ENCODE data around the gene SLC6A13.
"Not testable (repeated sequence)": the region's sequence is repeated elsewhere in the genome, so short reads cannot be mapped to it uniquely, and the experiment has no call there.

The SLC6A13 gene

DNA sequence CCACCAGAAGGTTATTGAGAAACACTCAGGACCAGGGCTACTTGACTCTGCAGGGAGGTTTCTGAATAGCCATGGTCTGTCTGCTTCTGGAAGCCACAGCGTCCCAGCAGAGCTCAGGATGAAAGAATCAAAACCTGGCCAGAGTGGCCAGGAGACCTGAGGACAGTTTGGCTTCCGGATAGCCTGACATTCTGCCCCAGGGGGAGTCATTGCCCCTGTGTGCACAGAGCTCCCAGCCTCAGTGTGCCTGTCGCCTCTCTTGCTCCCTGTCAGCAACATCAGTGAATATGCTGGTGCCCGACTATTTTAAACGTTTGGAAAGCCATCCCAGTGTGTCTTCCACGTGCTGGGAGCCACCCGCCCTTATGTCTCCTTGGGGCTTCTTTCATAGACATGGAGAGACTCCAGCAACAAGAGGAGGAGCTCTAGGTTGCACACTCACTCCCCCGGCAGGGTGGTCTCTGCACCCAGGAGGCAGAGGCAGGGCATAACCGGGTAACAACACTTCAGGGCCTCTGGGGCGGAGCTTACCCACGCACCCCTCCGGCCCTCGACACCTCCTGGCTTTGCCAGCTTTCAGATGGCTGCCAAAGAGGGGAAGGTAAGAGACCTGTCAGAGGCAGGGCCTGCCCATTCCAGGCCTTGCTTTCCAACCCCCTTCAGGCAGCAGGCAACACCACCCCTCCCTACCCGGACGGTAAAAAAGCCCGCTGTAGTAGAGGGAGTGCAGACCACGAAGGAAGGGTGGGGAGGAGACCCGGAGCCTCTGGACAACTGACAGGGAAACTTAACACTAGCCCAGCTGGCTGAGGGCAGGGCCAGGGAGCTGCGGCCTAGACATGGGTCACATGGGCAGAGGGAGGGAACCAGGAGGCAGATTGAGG lies 29.7 kb downstream of the SLC6A13 start:
- peak; percentile 18 for DNase-seq

DNA sequence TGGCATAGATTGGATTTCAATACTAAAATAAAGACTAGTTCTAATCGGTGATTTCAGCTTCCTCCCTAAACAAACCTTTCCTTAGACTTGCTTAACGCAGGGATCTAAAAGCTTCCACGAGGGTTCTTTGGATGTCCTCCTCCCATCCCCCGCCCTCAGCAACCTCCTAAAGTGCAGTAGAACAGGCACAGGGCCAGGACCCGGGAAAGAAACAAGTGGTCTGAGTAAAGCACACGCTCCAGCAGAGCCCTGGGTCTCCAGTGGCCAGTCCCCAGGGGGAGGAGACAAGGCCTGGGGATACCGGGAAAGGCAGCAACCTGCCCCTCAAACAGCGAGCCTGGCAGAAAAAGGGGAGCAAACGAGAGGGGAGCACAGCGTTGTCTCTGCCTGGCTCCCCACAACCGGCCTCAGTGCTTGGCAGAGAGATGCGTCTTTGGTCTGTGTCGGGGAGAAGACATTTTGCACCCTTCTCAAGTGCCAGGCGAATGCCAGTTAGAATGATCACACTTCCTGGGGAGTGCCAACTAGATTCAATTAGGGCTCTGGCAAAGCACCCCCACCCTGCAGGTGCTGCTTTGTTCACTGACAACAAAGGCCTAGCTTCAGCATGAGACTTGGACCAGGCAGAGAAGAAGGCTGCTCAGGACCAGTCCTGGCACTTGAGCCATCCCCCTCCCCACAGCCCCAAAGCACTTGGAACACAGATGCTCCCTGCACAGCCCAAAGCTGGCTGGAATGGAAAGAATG lies 31.5 kb downstream of the SLC6A13 start:
- peak; percentile 15 for DNase-seq

DNA sequence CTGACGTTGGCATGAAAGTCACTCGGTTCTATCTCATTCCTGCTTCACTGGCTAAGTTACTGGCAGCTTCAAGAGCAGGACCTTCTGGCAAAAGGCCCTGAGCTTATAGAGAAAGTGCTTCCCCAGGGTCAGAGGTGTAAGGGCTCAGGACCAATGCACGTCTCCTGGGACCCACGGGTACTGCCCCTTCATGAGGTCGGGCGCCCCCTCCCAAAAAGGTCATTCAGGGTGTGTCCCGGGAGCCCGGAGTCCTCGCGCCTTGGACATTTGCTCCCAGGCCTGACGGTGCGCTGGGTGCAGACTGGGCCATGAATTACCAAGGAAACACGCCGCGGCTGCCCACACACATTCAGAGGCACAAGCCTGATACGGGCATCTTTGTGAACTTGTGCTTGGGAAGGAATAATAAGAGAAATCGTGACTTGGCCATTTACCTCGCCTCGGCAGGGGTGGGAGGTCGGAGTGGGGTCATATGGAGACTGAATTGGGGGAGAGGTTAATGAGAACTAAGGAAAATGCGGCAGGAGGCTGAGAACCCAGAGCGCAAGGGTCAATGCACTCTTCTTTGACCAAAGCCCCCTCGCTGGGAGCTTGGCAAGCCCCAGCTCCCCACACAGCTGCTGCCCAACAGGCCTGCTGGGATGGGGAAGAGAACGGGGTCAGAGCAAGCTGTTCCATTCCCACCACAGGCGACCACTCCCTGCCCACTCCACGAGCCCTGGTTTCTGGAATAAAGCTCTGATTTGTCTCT lies 33.0 kb downstream of the SLC6A13 start:
- DNase-seq = peak; percentile 36

DNA sequence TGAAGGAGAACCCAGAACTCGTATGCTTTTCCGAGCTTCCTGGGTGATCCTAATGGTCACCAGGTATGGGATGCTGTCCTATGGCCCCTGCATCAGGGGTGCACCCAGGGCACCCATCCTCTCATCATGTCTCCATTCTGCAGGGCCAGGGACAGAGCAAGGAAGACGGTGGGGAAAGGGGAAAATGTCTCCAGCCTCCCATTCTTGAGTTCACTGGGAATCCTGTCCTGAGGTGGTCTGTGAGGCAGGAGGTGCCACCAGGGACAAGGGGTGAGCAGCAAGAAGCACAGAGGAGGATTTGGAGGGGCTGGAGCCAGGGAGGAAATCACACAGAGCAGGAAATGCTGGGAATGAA lies 33.8 kb downstream of the SLC6A13 start:
- DNase-seq = peak; percentile 20

DNA sequence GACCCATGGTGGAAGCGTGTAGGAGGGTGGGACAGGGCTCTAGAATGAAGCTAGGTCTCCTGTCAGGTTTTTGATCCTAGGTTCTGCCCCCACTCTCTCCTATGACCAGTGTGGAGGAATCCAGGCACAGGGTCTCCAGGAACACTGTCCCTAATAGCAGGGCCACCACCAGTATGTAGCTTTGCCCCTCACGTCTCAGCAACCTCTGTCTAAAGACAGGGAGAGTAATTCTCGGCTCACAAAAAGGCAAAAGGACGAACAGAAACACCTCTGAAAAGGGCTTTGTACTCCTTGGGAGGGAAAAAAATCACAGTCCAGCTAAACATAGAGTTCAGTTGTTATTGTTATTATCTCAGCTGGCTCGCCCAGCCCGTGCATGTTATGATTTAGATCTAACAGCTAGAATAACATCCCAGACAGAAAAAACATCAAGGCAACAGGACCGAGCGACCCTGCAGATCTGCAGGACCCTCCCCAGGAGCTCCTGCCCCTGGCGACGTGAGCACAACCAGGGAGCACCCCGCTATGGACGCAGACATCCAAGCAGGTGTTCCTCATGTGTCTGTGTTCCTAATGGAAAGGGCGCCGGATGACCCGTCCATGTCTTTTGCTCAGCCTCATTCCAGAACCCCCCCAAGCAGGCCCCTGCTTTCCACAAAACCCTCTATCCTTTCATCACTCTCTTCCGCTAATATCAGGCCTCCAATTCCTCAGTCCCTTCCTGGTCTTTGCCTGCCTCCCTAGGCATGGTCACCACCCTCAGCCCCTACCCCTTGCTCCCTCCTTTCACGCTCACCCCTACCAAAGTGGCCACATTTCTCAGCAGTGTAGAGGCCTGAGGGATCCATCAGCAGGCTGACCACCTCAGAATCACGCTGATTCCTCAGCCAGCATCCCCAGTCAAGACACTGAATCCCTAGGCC lies 34.5 kb downstream of the SLC6A13 start:
- DNase-seq = peak; percentile 10

DNA sequence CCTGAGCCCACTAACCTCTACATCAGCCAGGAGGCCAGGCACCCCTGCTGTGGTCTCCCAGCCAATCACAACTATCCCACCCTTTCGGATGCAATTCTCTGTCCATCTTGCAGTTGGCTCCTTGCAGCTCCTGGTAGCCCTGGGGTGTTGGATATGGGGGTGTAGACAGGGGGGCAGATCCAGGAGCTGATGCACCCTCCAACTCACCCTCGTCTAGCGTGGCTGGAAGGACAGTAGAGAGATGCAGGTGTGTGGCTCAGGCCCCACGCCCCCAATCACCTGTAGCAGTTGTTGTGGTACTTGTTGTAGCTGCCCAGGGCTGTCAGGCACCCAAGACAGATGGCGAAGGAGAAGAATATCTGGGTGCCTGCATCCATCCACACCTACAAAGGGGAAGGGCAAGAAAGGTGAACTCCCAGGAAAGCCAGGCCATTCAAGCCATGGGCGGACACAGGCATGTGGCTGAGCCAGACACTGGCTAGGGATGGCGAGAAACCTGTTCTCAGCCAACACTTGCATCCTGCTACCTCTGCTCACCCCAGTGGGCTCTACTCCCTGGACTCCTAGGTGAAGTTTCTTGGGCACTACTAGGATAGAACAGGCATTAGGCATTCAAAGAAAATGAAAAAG lies 35.2 kb downstream of the SLC6A13 start:
- DNase-seq = peak; percentile 35

DNA sequence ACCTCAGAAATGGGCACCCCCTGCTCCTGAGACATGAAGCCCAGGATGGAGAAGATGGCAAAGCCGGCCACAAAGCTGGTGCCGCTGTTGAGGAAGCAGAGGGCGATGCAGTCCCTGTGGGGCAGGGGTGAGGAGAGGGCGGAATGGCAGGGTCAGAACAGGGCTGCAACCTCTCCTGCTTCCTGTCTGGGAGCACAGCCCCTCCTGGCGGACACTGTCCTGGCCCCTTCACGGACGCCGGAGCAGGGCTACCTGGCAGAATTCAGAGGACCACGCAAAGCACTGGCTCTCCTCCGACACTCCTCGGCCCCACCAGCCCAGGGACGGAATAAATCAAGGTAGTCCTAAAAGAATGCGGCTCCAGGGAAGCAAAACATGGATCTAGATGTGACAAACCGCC lies 36.2 kb downstream of the SLC6A13 start:
- DNase-seq = peak; percentile 15

- DNase-seq = peak; percentile 43
Measured at GRCh38 chr12:225012-225411, 37.6 kb downstream of the SLC6A13 start.

GRCh38 chr12:224330-224729 lies 38.3 kb downstream of the SLC6A13 start:
- no peak for DNase-seq

DNA sequence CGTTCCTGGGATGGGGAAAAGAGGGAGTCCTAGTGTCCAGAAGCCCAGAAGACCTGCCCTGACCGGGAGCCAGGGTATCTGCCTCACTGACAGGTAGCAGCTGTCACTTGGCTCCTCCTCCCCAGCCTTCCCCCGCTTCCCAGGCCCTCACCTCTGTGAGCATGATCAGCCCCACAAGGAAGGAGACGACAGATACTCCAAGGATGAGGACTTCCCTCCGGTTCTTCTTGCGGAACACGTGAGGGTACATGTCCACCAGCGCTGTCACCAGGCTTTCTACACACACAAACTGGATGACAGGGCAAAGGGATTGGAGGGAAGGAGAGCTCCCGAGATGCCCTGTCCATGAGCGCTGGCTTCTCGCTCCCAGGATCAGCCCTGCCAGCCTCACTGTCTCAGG lies 38.8 kb downstream of the SLC6A13 start:
- no peak for DNase-seq

GRCh38 chr12:221736-222135 lies 40.9 kb downstream of the SLC6A13 start:
- DNase-seq = no peak

DNA sequence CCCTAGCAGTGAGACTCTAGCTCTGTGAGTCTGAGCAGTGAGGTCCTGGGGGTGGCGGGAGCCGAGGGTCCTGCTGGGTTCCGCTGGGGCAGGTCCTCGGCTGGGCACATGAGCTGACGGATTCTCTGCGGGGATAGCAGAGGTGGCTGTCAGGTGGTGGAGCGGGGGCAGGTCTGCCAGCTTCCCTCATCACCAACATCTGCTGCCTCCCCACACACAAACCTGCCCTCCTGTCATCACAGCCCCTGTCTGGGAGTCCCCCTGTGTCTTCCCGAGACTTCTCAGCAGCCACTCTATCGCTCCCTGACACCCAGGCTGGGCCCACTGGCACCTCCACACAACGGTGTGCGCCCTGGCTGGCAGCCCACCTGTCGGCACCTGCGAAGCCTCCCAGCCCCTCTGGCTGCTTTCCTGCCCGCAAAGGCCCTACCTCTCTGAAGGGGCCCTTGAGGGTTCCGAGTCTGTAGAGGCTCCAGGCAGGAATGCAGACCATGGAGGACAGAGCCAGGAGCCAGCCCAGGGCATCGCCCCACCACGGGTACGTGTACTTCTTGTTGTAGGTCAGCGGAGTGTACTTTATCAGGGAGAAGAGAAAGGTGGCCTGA lies 41.6 kb downstream of the SLC6A13 start:
- DNase-seq = no peak

DNA sequence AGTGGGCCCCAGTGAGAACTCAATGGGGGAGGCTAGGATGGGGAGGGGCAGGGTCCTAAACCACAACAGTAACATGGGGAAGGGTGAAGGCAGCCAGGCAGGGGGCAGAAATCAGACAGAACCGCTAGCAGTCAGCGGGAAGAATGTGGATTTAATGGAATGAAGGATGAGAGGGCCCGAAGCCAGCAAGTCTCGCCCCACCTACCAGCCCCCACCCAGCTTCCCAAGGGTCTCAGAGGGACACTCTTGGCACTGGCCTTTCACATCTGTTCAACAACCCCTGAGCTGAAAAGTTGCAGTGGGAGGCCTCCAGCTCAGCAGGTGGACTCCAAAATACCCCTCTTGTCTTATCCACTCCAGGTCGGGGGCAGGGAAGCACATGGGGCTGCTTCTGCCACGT lies 42.1 kb downstream of the SLC6A13 start:
- no peak for DNase-seq

DNA sequence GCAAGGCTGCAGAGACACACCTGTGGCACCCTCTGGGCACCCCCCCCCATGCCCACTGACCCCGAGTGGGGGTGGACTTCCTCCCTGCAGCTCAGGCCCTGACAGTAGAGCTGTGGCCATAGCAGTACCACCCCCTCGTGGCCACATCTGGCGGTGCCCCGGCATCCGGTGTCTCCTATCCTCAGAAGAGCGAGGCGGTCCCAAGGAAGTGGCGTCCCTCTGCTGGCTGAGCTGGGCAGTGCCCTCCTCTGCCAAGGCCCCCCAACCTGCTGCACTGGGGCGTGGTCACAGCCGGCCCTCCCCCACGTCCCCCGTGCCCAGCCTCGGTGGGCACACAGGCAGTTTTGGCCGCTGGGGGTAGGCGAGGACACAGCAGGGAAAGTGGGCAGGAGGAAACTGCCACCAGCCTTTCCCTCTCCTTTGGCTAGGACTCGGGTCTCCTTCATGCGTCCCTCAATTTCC lies 42.7 kb downstream of the SLC6A13 start:
- DNase-seq = peak; percentile 86

GRCh38 chr12:218728-219590 lies 43.7 kb downstream of the SLC6A13 start:
- no peak for DNase-seq

DNA sequence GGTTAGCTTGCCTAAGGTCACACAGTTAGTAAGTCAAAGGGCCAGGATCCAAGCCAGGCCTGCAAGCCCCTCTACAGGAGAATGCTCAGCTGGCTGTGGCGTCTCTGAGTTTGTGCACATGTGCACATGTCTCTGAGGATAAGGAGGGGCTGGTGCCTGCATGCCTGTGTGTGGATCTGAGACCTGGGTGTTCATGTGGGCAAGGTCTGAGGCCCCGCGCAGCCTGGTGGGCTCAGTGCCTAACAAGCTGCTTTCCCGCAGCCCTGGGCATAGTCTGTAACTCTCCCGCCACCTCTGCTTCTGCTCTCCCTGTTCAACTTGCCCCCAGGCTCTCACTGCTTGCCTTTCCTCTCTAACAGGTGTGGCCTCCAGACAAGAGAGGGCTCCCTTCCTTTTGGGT lies 44.4 kb downstream of the SLC6A13 start:
- DNase-seq = no peak

DNA sequence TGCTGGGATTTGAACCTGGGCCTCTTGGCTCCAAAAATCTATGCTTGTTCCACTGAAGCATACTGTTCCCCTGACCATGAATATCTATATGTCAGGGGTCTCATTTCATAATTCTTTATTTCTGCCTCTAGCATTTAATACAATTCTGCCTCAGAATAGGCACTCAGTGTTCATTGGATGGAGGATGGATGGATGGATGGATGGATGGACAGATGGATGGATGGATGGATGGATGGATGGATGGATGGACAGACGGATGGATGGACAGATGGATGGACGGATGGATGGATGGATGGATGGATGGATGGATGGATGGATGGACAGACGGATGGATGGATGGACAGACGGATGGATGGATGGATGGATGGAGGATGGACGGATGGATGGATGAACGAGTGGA lies 45.6 kb downstream of the SLC6A13 start:
- not testable (repeated sequence) for DNase-seq

GRCh38 chr12:215116-215515 lies 47.5 kb downstream of the SLC6A13 start:
- no peak for DNase-seq

DNA sequence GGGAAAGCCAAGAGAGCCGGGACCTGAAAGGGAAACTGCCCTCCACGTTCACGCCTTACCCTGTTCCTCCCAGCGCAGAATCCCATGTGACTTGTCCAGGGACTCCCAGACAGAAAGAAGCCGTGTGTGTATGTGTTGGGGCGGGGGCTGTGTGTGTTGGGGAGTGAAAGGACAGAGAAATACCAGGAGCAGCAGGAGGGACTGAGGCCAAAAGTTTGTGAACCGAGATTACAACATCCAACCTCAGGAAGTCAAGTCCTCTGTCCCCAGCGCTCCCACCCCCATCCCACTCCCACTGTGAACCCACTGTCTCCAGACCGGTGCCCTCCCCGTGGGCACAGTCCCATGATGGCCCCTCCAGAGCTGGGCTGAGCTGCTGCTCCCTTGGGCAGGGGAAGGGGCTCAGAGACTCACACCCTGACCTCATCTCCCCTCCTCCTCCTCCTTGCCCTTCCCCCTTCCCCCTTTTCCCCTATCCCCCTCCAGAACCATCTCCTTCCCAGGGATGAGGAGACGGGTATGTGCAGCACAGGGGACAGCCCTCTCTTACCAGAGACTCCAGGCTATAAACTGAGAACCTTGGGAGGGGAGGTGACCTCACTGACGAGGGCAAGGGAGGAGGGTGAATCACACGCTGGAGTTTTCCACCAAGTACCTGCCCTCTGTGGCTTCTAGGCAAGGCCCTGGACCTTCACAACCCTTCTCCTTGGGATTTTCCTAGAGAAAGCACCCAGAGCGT lies 48.5 kb downstream of the SLC6A13 start, which contains the start of gene SLC6A12:
Gene SLC6A12 (minus strand): TSS at position 155 of the 739 bp plus-strand sequence. CDS start 4,171 bp downstream, outside the sequence.
- no peak for DNase-seq
